Measurements from ENCODE around the gene PARG.
"Not testable (repeated sequence)": the region's sequence is repeated elsewhere in the genome, so short reads cannot be mapped to it uniquely, and the experiment has no call there.

Gene PARG

GRCh38 chr10:49908290-49909080, 33.3 kb downstream of the PARG start:
- FAIRE-seq; DNase-seq (ENCODE audit: insufficient read length, low spot score): not testable (repeated sequence)

- not testable (repeated sequence) for DNase-seq (ENCODE audit: insufficient read length, low spot score); FAIRE-seq
These were observed 38.0 kb downstream of the PARG start for GRCh38 chr10:49903829-49904228.

GRCh38 chr10:49900406-49900805, 41.4 kb downstream of the PARG start:
- not testable (repeated sequence) for DNase-seq (ENCODE audit: insufficient read length, low spot score); FAIRE-seq

- DNase-seq (ENCODE audit: insufficient read length, low spot score); FAIRE-seq: not testable (repeated sequence)
These were observed 41.8 kb downstream of the PARG start for GRCh38 chr10:49899999-49900398.

- not testable (repeated sequence) for FAIRE-seq
These were observed 51.8 kb downstream of the PARG start for GRCh38 chr10:49890025-49890424.

GRCh38 chr10:49884739-49885331, 57.0 kb downstream of the PARG start:
- not testable (repeated sequence) for FAIRE-seq; DNase-seq (ENCODE audit: insufficient read length, low spot score)

More at GRCh38 chr10:49890025-49890424, 51.8 kb downstream of the PARG start:
- DNase-seq (ENCODE audit: insufficient read length, low spot score) = not testable (repeated sequence)

- DNase-seq (ENCODE audit: insufficient read length, low spot score); FAIRE-seq: not testable (repeated sequence)
These were observed 58.0 kb downstream of the PARG start for GRCh38 chr10:49883852-49884251.

- not testable (repeated sequence) for DNase-seq (ENCODE audit: insufficient read length, low spot score); FAIRE-seq
These were observed 59.5 kb downstream of the PARG start for GRCh38 chr10:49882327-49882726.

- DNase-seq (ENCODE audit: insufficient read length, low spot score); FAIRE-seq: not testable (repeated sequence)
These were observed 69.1 kb downstream of the PARG start for GRCh38 chr10:49872740-49873139.

- not testable (repeated sequence) for DNase-seq (ENCODE audit: insufficient read length, low spot score); FAIRE-seq
These were observed 70.4 kb downstream of the PARG start for GRCh38 chr10:49871462-49871861.

GRCh38 chr10:49859933-49860332, 81.9 kb downstream of the PARG start:
- not testable (repeated sequence) for FAIRE-seq

GRCh38 chr10:49858697-49859382, 83.0 kb downstream of the PARG start:
- FAIRE-seq; DNase-seq (ENCODE audit: insufficient read length, low spot score): not testable (repeated sequence)

More at GRCh38 chr10:49859933-49860332, 81.9 kb downstream of the PARG start:
- DNase-seq (ENCODE audit: insufficient read length, low spot score) = not testable (repeated sequence)

- not testable (repeated sequence) for DNase-seq (ENCODE audit: insufficient read length, low spot score); FAIRE-seq
These were observed 92.3 kb downstream of the PARG start for GRCh38 chr10:49849520-49849919.

- no peak for TF ChIP-seq CTCF (IDR thresholded peaks at IDR 0.05; ENCODE audit: insufficient read depth, missing control alignments)
- no peak for FAIRE-seq
- no peak for DNase-seq (ENCODE audit: insufficient read length, low spot score)
These were observed 96.8 kb downstream of the PARG start for GRCh38 chr10:49844775-49845595.

- not testable (repeated sequence) for DNase-seq (ENCODE audit: insufficient read length, low spot score); FAIRE-seq
These were observed 99.5 kb downstream of the PARG start for GRCh38 chr10:49842333-49842628.

Data from D721Med (cell line).